Body of pancreas (tissue), 4 donors: ENCODE results near the gene SHC4.
"Not testable (repeated sequence)": the region's sequence is repeated elsewhere in the genome, so short reads cannot be mapped to it uniquely, and the experiment has no call there.

Experiments used
- CTCF ChIP-seq, 7 experiments: fragments of 450-650 bp in 4 of 7; fragments of 200-600 bp in 3 of 7; sonication (generic) in 3 of 7; IDR thresholded peaks; one replicate each; pipeline ENCODE4 v1.5.1; 2016 to 2019; ENCODE audit warnings: antibody characterized with exemption in 7 of 7
- POLR2A ChIP-seq, 3 donors: fragments of 450-650 bp; IDR thresholded peaks; one replicate each; pipeline ENCODE4 v1.6.1; 2016; ENCODE audit warnings: antibody characterized with exemption in 3 of 3, mild to moderate bottlenecking in 2 of 3

DNA sequence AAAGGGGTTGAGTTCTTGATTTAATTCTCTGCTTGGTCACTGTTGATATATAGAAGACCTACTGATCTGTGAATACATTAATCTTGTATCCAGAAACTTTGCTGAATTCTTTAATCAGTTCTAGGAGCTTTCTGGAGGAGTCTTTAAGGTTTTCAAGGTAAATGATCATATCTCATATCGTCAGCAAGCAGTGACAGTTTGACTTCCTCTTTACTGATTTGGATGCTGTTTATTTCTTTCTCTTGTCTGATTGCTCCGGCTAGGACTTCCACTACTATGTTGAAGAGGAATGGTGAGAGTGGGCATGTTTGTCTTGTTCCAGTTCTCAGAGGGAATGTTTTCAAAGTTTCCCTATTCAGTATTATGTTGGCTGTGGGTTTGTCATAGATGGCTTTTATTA is 54.4 kb downstream of the SHC4 start:
- not testable (repeated sequence) for TF ChIP-seq POLR2A, CTCF (IDR thresholded peaks at IDR 0.05)
